HG02973 (cell line): ENCODE results near the gene SLC66A2.
"Not testable (repeated sequence)": the region's sequence is repeated elsewhere in the genome, so short reads cannot be mapped to it uniquely, and the experiment has no call there.

ENCODE experiments used
- ATAC-seq: cut with Tn5 transposase; IDR thresholded peaks from one replicate; pipeline ENCODE4 v1.9.1; 2021; ENCODE audit warnings: moderate library complexity; ENCODE audit not compliant: unreplicated experiment

The SLC66A2 gene

DNA sequence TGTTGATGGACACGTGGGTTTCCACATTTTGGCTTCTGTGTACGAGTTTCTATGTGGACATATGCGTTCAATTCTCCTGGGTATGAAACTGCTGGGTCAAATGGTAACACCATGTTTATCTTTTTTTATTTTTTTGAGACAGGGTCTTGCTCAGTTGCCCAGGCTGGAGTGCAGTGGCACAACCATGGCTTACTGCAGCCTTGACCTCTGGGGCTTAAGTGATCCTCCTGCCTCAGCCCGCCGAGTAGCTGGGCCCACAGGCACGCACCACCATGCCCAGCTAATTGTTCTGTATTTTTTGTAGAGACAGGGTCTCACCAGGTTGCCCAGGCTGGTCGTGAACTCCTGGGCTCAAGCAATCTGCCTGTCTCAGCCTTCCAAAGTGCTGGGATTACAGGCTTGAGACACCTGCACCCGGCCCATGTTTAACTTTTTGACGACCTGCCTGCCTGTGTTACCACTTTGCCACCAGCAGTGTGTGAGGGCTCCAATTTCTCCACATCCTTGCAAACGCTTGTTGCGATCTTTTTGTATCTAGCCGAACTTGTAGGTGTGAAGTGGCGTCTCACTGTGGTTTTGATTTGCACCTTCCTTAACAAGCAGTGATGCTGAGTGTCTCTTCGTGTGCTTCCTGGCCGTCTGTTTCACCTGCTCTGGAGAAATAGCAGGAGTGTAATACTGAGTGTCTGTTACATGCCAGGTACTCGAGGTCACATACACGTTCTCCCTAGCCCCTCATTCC lies 19.9 kb upstream of the SLC66A2 start:
- ATAC-seq = no peak

DNA sequence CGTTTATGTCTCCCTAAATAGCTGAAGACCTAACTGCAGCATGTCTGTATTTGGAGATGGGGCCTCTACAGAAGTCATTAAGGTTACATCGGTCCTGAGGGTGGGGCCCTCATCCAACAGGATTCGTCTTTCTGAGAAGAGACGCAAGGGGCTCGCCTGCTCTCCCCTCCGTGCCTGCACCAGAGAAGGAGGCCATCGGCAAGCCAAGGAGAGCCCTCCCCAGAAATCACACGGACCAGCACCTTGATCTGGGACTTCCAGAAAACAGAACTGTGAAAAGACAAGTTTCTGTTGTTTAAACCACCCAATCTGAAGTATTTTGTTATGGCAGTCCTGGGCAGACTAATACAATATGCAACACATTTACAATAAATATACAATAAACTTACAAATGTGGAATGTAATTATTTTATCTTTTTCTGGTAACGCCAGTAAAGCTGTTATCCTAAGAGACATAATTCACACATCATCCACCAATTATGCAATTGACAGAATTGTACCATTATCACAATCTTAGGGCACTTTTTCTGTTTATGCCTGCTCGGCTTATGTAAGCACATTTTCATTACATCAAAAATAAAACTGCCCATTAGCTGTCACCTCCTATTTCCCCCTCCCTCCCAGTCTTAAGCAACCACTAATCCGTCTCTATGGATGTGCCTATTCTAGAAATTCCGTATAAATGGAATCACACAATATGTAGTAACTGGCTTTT lies 19.1 kb upstream of the SLC66A2 start:
- ATAC-seq = no peak

DNA sequence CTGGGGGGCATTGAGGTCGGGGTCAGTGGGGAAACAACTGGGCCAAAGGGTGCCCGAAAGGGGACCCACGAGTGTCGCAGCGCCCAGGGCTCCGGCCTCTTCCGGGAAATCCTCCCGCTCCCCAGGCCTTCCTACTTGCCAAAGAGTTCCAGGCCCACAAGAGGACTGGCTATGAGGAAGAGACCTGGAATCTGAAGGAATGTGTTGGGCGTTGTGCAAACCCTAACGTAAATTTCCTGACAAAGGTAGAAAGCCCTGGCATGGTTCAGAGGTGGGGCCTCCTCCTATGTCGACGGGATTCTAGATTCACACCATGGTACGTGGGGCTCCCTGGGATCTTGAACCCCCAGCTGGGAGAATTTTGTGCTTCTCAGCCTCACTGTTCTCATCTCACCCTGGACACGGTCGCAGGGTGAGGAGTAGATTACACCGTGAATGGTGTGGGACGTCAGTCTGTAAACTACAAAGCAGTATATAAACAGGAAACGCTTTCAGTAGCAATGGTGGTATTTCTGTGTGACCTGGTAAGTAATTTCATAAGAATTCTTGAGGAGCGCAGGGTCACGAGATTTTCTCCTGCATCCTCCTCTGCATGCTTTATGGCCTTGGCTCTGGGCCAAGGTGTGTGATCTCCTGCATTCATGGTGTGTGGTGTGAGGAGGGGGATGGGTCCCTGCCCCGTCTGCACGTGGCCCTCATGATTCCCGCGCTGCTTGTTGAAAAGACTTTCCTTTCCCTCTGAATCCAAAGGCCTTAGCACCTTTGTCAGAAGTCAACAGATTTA lies 13.9 kb upstream of the SLC66A2 start:
- ATAC-seq = no peak

DNA sequence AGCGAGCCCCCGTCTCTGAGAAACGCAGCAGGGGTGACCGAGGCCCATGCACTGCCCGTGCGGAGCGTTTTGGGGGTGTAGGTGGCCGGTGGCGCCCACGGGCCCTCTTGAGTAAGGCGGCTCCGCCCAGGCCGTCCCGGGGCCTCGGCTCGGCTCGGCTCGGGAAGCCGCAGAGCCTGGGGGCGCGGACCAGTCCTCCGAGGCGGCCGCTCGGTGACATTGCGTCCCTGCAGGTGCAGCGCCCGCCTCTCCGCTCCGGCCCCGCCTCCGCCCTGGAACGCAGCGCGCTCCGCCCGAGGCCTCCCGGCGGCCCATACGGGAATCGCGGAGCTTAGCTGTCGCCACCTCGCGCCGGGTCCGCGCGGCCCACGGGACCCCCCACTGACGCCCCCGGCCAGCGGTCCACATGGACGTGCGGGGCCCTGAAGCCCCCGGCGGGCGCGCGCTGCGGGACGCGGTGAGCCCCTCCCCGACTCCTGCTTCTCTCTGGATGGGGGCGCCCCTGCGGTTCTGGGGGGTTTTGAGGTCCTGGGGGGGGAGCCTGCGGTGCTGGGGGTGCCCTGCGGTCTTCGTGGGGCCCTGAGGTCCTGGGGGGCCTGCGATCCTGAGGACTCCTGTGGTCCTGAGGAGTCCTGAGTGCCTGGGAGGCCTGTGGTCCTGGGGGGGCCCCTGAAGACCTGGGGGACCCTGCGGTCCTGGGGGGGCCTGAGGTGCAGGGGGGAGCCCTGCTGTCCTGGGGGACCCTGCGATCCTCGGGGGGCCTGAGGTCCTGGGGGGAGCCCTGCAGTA lies 13.1 kb upstream of the SLC66A2 start, which contains the start of gene HSBP1L1:
Gene HSBP1L1 (plus strand): TSS at position 314 of the 789 bp plus-strand sequence. CDS start 93 bp downstream, at position 407.
- ATAC-seq = peak; percentile 77

DNA sequence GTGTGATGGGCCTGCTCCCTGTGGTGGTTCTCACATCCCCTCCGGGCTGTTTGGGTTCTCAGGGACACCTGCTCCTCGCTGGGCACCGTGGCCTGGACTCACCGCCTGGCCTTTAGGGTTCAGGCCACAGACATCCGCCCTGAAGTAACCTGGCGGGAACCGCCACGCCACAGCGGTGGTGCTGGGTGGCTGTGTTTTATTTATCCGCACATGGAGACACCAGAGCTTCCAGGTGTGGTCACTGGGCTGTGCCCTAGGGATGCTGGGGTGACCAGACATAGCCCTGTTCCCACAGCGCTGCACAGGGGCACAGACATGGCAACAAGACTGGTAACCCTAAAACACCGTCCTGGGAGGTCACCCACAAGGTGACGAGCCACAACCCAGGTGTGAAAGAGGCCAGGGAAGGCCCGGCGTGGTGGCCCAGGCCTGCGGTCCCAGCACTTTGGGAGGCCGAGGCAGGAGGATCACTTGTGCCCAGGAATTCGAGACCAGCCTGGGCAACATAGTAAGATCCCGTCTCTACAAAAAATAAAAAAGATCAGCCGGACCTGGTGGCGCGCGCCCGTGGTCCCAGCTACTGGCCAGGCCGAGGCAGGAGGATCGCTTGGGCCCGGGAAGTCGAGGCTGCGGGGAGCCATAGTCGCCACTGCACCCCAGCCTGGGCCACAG lies 12.3 kb upstream of the SLC66A2 start:
- no peak for ATAC-seq

DNA sequence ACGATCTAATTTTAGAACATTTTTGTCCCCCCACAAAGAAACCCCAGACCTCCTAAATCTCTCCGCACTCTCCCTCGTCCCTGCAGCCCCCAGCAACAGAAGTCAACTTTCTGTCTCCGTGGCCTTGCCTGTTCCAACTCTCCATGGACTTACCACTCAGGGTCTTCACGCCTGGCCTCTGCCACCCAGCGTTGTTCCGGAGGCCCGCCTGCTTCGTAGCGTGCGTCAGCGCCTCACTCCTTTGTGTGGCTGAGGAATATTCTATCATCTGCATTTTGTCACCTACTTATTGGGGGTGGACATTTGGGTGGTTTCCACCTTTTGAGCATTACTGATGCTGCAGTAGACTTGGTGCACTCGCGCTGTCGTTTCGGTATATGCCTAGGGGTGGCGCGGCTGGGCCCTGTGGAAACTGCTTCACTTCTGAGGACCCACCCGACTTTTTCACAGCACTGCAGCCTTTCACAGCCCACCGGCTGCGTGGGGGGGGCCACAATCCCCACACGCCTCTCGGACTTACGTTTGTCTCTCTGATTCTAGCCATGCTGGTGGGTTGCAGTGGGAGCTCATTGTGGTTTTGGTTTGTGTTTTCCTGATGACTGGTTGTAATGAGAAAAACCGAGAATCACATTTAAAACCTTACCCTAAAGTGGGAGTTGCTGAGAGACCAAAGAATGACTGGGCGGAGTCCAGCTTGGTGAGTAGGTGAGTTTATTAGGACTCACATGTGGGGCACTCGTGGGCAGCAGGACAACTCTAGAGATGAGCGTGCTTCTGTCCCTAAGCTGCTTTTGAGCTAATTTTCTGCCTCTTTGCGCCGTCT lies 11.6 kb upstream of the SLC66A2 start:
- peak; percentile 37 for ATAC-seq

DNA sequence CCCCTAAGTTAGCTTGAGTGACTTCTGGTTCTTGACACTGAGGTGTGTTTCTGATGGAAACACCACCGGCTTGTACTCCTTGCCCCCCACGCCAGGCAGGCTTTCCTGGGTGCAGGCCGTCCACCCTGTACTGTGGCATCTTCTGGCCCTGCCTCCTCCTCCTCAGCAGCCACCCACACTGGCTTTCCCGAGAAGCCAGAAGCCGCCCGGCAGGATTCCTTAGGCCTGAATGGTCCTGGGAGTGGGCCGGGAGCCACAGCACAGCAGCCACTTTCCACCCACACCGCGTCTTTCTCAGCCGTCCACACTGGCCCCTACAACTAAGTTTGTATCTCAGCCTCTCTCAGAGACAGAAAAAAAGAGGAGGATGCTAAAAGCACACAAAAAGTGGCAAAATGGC lies 10.9 kb upstream of the SLC66A2 start:
- ATAC-seq = no peak

DNA sequence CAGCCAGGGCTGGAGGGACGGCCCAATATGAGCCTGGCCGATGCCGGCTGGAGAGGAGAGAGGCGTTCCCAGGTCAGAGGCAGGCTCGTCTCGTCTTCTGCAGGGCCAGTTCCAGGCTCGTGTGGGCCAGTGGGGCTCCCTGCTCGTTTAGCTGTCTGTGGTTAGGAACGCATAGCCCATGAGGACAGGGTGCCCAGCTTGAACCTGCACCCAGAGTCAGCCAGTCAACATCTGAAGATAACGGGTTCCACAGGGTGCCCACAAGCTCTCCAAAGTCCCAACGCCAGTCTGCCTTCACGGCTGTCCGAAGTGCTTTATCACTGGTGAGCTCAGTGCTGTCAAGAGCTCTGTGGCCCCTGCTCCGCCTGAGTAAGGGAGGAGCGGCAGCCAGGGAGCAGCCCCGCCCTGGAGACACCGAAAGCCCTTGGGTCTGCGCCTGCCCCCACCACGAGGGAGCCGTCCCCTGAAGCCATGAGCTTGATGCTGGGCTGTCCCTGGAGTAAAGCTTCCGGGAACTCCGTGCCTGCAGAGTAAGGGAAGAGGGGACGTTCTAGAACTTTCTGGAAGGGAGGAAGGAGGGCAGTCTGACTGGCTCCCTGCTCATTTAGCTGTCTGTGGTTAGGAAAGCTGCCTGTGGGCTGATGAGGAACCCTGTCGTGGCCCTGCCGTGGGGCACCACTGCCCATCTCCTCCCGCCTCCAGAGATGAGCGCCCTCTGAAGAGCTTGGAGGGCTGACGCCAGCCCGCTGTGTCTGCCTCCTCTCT lies 10.3 kb upstream of the SLC66A2 start:
- ATAC-seq = no peak

DNA sequence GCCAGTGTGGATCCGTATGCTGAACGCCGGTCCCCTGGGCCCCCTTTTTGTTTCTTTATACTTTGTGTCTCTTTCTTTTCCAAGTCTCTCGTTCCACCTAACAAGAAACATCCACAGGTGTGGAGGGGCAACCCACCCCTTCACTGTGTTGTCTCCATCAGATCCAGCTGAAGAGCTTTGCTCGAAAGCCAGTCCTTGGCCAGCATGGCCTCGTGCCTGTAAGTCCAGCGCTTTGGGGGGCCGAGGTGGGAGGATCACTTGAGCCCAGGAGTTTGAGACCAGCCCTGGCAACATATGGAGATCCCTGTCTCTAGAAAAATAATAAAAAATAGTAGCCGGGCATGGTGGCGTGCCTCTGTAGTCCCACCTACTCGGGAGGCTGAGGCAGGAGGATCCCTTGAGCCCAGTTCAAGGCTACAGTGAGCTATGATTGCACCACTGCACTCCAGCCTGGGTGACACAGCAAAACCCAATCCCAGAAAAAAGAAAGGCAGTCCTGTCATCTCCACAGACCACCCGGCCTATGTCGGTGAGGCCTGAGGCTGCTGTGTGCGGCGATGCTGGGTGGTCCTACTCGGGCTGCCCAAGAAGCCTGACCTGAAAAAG lies 9.6 kb upstream of the SLC66A2 start:
- ATAC-seq = no peak

DNA sequence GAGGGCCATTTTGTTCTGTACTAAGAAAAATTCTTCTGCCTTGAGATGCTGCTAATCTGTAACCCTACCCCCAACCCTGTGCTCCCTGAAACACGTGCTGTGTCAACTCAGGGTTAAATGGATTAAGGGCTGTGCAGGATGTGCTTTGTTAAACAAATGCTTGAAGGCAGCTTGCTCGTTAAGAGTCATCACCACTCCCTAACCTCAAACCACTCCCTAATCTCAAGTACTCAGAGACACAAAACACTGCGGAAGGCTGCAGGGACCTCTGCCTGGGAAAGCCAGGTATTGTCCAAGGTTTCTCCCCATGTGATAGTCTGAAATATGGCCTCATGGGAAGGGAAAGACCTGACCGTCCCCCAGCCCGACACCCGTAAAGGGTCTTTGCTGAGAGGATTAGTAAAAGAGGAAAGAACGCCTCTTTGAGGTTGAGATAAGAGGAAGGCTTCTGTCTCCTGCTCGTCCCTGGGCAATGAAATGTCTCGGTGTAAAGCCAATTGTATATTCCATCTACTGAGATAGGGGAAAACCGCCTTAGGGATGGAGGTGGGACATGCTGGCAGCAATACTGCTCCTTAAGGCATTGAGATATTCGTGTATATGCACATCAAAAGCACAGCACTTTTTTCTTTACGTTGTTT lies 8.8 kb upstream of the SLC66A2 start:
- not testable (repeated sequence) for ATAC-seq

DNA sequence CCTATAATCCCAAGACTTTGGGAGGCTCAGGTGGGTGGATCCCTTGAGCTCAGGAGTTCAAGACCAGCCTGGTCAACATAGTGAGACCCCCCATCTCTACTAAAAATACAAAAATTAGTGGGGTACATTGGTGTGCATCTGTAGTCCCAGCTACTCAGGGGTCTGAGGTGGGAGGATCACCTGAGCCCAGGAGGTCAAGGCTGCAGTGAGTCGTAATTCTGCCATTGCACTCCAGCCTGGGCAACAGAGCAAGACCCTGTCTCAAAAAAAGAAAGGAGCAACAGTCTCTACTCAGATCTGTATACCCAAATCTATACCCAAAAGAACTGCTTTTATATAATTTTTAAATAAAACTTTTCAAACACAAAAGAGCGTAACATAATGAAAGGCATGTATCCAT lies 7.5 kb upstream of the SLC66A2 start:
- ATAC-seq = no peak

DNA sequence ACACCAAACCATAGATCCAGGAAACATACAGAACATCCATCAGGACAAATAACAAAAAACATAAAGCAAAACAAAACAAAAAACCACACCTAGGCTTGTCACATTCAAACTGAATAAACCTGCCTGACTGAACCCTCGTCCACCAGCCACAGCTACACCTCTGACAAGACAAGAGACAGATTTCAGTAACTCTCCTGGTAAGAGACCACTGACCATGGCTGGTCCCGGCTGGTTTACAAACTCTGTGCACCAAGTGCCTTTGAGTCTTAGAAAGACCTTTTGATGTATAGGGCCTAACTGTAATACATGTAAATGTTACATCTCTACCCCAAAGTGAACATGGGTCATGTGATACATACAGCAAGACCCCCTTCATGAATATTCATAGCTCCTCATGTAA lies 4.8 kb upstream of the SLC66A2 start:
- no peak for ATAC-seq

DNA sequence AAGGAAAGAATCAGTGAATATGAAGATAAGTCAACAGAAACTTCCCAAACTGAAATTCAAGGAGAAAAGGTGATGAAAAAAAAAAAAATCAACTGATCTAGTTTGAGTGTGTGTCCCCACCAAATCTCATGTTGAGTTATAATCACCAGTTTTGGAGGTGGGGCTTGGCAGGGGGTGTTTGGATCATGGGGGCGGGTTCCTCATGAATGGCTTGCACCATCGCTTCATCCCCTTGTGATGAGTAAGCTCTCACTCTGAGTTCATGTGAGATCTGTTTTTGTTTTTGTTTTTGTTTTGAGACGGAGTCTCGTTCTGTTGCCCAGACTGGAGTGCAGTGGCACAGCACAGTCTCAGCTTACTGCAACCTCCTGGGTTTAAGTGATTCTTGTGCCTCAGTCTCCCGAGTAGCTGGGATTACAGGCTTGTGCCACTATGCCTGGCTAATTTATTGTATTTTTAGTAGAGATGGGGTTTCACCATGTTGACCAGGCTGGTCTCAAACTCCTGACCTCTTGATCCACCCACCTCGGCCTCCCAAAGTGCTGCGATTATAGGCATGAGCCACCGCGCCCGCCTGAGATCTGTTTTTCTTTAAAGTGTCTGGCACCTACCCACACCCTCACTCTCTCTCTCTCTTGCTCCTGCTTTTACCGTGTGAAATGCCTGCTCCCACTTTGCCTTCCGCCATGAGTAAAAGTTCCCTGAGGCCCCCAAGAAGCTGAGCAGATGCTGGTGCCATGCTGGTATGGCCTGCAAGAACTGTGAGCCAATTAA lies 4.0 kb upstream of the SLC66A2 start:
- ATAC-seq = no peak

DNA sequence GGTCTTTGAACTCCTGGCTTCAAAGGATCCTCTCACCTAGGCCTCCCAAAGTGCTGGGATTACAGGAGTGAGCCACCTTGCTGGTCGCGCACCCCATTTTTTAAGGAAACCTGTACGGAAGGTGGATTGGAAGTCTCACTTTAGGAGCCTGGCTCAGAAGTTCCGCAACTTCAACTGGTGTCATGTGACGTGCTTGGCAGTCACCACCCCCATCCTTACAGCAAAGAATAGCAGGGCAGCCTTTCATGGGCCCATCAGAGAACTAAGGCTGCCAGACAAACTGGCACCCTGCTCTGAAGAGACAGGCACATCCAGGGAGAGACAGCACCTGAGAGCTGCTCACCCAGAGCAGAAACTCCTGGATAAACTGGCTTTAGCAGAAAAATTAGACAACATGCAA lies 3.3 kb upstream of the SLC66A2 start:
- no peak for ATAC-seq

DNA sequence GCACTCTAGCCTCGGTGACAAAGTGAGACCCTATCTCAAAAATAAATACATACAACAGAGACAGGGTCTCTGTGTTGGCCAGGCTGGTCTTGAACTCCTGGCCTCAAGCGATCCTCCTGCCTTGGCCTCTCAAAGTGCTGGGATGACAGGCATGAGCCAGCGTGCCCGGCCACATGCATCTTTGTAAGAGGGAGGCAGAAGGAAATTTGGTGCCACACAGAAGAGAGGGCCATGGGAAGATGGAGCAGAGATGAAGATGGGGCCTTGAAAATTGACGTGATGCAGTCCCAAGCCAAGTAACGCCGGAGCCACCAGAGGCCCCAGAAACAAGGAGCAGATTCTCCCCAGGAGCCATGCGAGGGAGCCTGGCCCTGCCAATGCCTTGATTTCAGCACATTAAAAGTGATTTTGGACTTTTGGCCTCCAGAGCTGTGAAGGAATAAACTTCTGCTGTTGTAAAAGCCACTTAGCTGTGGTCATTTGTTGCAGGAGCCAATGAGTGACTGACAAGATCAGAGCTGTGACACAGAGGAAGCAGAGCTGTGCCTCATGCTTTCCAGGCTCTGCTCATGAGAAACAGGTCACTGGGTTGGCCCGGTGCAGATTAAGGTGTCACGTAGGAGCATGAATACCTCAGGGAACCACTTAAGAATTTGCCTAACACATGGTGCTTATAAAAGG lies 2.7 kb upstream of the SLC66A2 start:
- ATAC-seq = no peak

DNA sequence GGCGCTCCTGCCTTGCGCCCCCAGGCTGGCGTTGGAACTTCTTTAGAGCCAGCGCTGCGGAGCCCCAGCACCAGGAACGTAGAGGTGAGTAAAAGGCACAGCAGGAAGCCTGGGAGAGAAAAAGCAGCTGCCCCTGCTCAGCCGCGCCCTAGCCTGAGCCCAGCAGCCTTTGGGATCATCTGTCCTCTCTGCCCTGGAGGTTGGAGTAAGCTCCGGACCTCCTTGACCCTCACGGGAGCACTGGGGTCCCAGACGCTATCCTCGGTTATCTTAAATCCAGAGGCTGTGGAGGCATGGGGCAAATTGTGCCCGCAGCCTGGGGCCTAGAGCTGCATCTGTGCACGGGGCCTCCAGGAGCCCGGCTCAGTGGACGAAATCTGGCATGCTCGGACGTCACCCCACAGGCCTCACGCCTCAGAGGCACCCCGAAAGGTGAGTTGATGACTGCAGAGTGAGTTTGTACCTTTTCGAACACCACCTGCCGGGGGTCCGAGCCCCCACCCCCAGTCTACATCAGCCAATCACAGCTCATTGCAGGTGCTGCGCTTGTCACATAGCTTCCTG lies 1.6 kb upstream of the SLC66A2 start:
- no peak for ATAC-seq
